Uterus (tissue), 2 donors: ENCODE data around the gene PLCXD3.

ENCODE experiments used
- CTCF ChIP-seq, 4 experiments: fragments of 200-600 bp in 2 of 4; fragments of 450-650 bp in 2 of 4; sonication (generic) in 2 of 4; IDR thresholded peaks; one replicate each; pipeline ENCODE4 v1.5.1; 2016 to 2019; ENCODE audit warnings: antibody characterized with exemption in 4 of 4, mild to moderate bottlenecking in 2 of 4, moderate library complexity in 1 of 4
- POLR2A ChIP-seq, 2 donors: fragments of 450-650 bp; IDR thresholded peaks; one replicate each; pipeline ENCODE4 v1.6.1; 2016; ENCODE audit warnings: antibody characterized with exemption in 2 of 2, mild to moderate bottlenecking in 1 of 2, moderate library complexity in 1 of 2

- TF ChIP-seq CTCF (IDR thresholded peaks at IDR 0.05), result no peak
- no peak for TF ChIP-seq POLR2A (IDR thresholded peaks at IDR 0.05)
These were observed 197.8 kb downstream of the PLCXD3 start for GRCh38 chr5:41312478-41313060.
